ENCODE measurements around the gene HTT-AS. TPM values are rescaled to one million over a fixed set of nuclear protein-coding genes. Genes with fewer than 3 reads are reported as not detected.

HTT-AS gene
- total and polyA plus RNA-seq, 8 donors, result not detected

DNA sequence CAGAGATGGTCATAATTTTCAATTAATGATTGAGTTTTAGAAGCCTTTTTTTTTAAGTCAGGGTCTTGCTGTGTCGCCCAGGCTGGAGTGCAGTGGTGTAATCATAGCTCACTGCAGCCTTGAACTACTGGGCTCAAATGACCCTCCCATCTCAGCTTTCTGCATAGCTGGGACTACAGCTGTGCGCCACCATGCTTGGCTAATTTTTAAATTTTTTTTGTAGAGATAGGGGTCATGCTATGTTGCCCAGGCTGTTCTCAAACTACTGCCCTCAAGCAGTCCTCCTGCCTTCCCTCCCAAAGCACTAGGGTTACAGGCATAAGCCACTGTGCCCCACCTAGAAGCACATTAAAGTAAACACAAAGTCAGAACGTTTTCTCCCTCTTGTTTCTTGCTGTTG is 51.7 kb downstream of the HTT-AS start:
- TF ChIP-seq EP300 (IDR thresholded peaks at IDR 0.05) (no peak), POLR2AphosphoS5 (IDR thresholded peaks at IDR 0.05) (no peak), POLR2A (IDR thresholded peaks at IDR 0.05) (no peak)
- TF ChIP-seq, protein P1, sequence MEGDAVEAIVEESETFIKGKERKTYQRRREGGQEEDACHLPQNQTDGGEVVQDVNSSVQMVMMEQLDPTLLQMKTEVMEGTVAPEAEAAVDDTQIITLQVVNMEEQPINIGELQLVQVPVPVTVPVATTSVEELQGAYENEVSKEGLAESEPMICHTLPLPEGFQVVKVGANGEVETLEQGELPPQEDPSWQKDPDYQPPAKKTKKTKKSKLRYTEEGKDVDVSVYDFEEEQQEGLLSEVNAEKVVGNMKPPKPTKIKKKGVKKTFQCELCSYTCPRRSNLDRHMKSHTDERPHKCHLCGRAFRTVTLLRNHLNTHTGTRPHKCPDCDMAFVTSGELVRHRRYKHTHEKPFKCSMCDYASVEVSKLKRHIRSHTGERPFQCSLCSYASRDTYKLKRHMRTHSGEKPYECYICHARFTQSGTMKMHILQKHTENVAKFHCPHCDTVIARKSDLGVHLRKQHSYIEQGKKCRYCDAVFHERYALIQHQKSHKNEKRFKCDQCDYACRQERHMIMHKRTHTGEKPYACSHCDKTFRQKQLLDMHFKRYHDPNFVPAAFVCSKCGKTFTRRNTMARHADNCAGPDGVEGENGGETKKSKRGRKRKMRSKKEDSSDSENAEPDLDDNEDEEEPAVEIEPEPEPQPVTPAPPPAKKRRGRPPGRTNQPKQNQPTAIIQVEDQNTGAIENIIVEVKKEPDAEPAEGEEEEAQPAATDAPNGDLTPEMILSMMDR (IDR thresholded peaks at IDR 0.05), result no peak
- Histone ChIP-seq H3K27ac (no peak overlapping the region), H3K4me3 (no peak overlapping the region), H3K4me1 (no peaks in the 10 kb centered on the region), H3K36me3 (no peaks in the 10 kb centered on the region), H3K9me3 (peaks cover 0 to 6% (median 3%) of the 10 kb centered on the region in 4 donors), H3K27me3 (no peaks in the 10 kb centered on the region)
- WGBS, 5 donors, result 57 to 75% (median 73%) methylated on average over 3 of the region's 3 CpGs
- DNase-seq, result no peak
- intact Hi-C loops (cut with DNase I; ENCODE audit: low total_unique reads), result no loop called here

DNA sequence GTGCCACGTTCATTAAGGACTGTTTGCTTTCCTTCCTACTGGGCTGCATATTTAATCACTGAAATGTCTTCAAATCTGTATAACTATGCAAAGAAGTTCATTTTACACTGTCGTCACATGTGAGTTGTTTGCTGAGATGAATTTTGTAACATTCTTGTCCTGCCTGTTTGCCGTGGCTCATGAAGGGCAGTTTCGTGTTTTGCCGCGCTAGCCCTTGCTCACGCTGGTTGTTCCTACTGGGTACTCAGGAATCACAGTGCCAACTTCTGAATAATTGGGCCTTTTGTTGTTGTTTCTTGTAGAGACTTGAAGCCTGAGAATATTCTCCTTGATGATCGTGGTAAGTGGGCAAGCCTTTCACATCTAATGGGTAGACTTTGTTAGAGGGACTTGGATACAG is 52.2 kb downstream of the HTT-AS start:
- no peak for DNase-seq
- H3K27ac ChIP-seq, result no peak overlapping the region
- WGBS, 5 donors, result 86 to 94% (median 94%) methylated on average over 8 of the region's 8 CpGs
- no peaks in the 10 kb centered on the region for H3K27me3 ChIP-seq
- intact Hi-C loops (cut with DNase I; ENCODE audit: low total_unique reads), result no loop called here
- H3K4me1 ChIP-seq, result no peaks in the 10 kb centered on the region
- H3K36me3 ChIP-seq, result no peaks in the 10 kb centered on the region
- H3K9me3 ChIP-seq, result peaks cover 0 to 6% (median 3%) of the 10 kb centered on the region in 4 donors
- TF ChIP-seq EP300 (IDR thresholded peaks at IDR 0.05) (no peak), POLR2A (IDR thresholded peaks at IDR 0.05) (no peak), POLR2AphosphoS5 (IDR thresholded peaks at IDR 0.05) (no peak)
- TF ChIP-seq, protein P1 (IDR thresholded peaks at IDR 0.05), result no peak
- no peak overlapping the region for H3K4me3 ChIP-seq

DNA sequence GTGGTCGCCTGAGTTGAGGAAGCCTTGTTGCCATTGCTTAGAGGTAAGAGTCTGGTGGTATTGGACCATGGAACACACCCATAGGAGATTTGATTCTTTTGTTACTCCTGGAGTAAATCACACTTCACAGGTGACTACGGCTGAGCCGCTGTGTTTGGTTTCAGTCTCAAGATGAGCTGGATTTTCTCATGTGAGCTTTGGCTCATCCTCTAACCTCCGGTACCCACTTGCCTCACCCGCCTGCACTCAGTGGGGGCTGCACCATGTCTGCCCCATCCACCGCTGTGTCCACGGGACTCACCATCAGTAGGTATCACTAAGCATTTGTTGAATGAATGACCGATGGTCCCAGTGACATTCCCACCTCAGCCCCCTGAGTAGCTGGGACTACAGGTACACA is 52.7 kb downstream of the HTT-AS start:
- Histone ChIP-seq H3K4me3 (no peak overlapping the region), H3K36me3 (no peaks in the 10 kb centered on the region), H3K27ac (no peak overlapping the region), H3K4me1 (no peaks in the 10 kb centered on the region), H3K27me3 (no peaks in the 10 kb centered on the region), H3K9me3 (peaks cover 0 to 6% (median 3%) of the 10 kb centered on the region in 4 donors)
- WGBS, 5 donors, result 82 to 95% (median 89%) methylated on average over 8 of the region's 8 CpGs
- TF ChIP-seq POLR2A (IDR thresholded peaks at IDR 0.05) (no peak), POLR2AphosphoS5 (IDR thresholded peaks at IDR 0.05) (no peak), EP300 (IDR thresholded peaks at IDR 0.05) (no peak)
- TF ChIP-seq, protein P1 (IDR thresholded peaks at IDR 0.05), result no peak
- intact Hi-C loops (cut with DNase I; ENCODE audit: low total_unique reads), result no loop called here
- DNase-seq, result no peak

DNA sequence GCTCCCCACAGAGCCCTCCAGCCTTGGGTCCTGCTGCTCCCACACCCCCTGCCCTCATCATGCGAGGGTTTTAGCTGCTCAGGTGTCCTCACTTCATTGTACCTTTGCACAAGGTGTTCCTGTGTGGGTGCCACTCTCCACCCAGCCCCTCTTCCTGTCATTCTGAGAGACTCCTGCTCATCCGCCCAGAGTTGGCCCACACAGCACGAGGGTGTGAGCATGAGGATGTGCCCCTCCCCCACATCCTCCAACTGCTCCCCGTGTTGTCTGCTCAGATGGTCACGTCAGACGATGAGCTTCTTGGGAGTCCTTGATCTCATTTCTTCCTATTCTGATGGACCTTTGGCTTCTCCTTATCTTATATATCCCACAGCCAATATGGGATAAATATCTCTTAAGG is 53.2 kb downstream of the HTT-AS start:
- WGBS, 5 donors, result 75 to 87% (median 77%) methylated on average over 6 of the region's 6 CpGs
- H3K27ac ChIP-seq, result no peak overlapping the region
- H3K36me3 ChIP-seq, result no peaks in the 10 kb centered on the region
- H3K27me3 ChIP-seq, result no peaks in the 10 kb centered on the region
- intact Hi-C loops (cut with DNase I; ENCODE audit: low total_unique reads), result no loop called here
- no peak for DNase-seq
- no peak for TF ChIP-seq EP300 (IDR thresholded peaks at IDR 0.05)
- TF ChIP-seq, protein P1 (IDR thresholded peaks at IDR 0.05), result no peak
- no peak for TF ChIP-seq POLR2AphosphoS5 (IDR thresholded peaks at IDR 0.05)
- TF ChIP-seq POLR2A (IDR thresholded peaks at IDR 0.05), result no peak
- H3K4me3 ChIP-seq, result no peak overlapping the region
- H3K9me3 ChIP-seq, result peaks cover 0 to 6% (median 3%) of the 10 kb centered on the region in 4 donors
- H3K4me1 ChIP-seq, result no peaks in the 10 kb centered on the region

Data from stomach (tissue), 9 donors.